GM19193 (cell line): Measurements from ENCODE around the gene KRTAP4-9.

Source experiments
- POLR2A ChIP-seq: IDR thresholded peaks from 4 replicates; pipeline ENCODE4 v1.6.1; 2011; ENCODE audit not compliant: insufficient read depth, insufficient read length; ENCODE audit errors: extremely low read depth

The KRTAP4-9 gene

GRCh38 chr17:41126412-41126811 is 21.2 kb downstream of the KRTAP4-9 start:
- TF ChIP-seq POLR2A: no peak

- TF ChIP-seq POLR2A: no peak
These were observed 22.2 kb downstream of the KRTAP4-9 start for GRCh38 chr17:41127371-41127770.

GRCh38 chr17:41131979-41132378 is 26.8 kb downstream of the KRTAP4-9 start:
- TF ChIP-seq POLR2A: no peak

GRCh38 chr17:41133880-41134735 is 28.9 kb downstream of the KRTAP4-9 start:
- TF ChIP-seq POLR2A: no peak

- TF ChIP-seq POLR2A: no peak
These were observed 35.4 kb downstream of the KRTAP4-9 start, which contains the start of gene KRTAP4-6 for GRCh38 chr17:41140360-41141131. Gene KRTAP4-6, minus strand, starts transcription at chr17:41140544. Its CDS starts 57 bp downstream, at chr17:41140487.

- no peak for TF ChIP-seq POLR2A
These were observed 36.2 kb downstream of the KRTAP4-9 start for GRCh38 chr17:41141361-41141760.

GRCh38 chr17:41144846-41145245 is 39.7 kb downstream of the KRTAP4-9 start:
- no peak for TF ChIP-seq POLR2A

- no peak for TF ChIP-seq POLR2A
These were observed 40.1 kb downstream of the KRTAP4-9 start for GRCh38 chr17:41145261-41145660.

GRCh38 chr17:41147531-41148204 is 42.5 kb downstream of the KRTAP4-9 start:
- no peak for TF ChIP-seq POLR2A

- no peak for TF ChIP-seq POLR2A
These were observed 44.4 kb downstream of the KRTAP4-9 start, which contains the start of gene KRTAP4-5 for GRCh38 chr17:41149652-41149985. Gene KRTAP4-5, minus strand, starts transcription at chr17:41149825. Its CDS starts 58 bp downstream, at chr17:41149767.

GRCh38 chr17:41150026-41150425 is 44.8 kb downstream of the KRTAP4-9 start:
- no peak for TF ChIP-seq POLR2A

- no peak for TF ChIP-seq POLR2A
These were observed 46.3 kb downstream of the KRTAP4-9 start for GRCh38 chr17:41151525-41151924.

GRCh38 chr17:41153856-41154255 is 48.7 kb downstream of the KRTAP4-9 start:
- no peak for TF ChIP-seq POLR2A
